ENCODE measurements around the gene PAK6.

The PAK6 gene

DNA sequence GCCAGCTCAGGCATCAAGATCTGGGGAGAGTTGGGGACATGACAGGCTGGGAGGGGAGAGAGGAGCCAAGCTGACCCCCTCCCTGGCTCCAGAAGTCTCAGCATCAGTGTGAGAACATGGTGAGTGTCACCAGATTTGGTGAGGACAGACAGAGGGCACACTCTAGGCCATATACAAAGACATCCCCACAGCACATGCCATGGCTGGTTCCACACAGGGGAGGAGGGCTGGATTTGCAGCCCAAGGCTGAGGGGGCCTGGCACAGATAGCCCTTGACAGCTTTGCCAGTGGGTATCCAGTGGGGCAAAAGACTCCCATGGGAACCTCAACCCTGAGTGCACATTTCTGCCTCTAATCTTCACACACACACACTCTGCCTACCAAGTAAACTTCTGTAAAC lies 54.1 kb downstream of the PAK6 start:
- DNase-seq (ENCODE audit: low read depth in 2 of 2), result no peak

DNA sequence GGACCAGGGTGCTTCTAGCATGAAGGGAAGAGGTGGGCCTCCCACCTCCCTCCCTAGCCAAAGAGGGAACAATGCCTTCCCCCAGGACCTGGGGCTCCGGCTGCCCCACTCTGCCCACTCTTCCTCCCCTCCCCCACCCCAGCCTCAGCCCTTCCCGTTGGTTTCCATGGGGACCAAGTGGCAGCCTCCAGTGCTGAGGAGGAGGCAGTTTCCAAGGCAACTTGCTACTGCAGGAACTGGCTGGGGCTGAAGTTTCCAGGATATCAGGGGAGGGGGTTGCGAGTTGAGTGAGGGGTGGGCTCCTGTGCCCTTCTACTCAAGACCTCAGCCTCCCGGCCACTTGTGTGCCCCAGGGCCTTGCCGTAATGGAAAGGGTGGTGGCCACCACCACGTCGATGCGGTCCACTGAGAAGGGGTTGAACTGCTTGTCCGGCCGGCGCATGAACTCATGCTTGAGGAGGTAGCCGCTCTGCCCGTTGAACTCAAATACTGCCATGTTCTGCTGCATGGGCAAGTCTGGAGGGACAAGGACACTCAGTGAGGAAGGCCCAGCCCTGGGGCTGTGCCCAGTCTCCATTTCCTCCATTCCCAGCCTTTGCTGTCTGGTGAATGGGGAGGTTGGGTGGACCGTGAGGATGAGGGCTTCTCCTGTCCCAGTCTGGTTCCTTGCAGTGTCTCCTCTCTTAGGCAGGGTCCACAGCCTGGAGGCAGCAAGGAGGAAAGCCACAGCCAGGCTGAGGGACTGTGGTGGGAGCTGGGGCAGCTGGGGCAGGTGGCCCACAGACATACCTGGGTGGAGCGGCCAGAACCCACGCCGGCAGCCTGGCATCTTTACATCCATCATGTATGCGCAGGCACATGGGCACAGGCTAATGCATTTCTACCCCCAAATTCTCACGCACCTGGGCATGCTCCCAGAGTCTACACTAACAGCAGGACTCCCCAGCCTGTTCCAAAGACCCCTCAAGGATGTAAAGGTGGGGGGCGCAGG lies 55.3 kb downstream of the PAK6 start:
- DNase-seq (ENCODE audit: low read depth in 2 of 2), result no peak

DNA sequence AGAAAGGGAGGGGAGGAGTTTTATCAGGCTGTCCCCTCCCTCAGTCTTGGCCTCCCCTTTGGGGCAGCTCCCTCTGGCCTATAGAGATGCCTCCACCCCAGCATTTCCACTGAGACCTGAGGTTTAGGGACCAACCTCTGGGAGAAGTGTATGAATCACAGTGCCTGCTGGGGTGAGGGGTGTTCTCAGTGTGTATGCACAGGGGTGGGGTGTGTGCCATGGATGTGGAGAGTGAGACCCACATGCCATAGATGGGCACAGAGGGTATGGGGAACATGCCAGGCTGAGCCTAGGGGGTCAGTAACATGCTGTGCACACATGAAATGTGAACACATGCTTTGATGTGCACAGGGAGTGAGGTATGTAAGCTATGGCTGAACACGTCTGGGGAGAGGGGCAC lies 56.4 kb downstream of the PAK6 start:
- DNase-seq (ENCODE audit: low read depth in 2 of 2), result no peak

DNA sequence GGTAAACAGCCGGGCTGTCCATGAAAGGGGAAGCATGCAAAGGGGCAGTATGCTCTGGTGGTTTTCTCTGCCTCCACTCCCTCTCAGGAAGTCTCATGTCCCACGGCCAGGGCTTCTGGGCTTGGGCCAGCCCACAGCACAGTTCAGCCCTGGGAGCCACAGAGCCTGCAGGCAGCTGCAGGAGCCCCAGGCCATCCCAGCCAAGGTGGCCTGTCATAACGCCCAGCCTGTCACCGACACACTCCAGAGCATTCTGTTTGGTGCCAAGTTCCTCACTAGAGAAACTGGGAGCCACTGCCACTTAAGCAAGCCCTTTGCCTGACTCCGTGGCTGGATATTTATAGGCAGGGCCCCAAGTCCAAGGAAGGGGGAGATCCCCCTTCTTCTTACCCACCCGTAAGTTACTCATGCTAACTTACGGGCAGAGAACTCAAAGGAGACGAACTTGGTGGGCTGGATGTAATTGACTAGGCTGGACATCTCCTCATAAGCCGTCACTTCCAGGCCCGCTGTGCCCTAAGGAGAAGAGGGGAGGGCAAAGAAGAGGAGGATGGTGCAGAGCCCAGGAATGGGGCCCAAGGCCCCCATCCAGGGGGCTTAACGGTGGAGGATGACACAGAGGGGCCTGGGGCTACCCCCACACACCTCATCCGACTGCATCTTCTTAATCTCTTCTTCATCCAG lies 57.2 kb downstream of the PAK6 start:
- no peak for DNase-seq (ENCODE audit: low read depth in 2 of 2)

DNA sequence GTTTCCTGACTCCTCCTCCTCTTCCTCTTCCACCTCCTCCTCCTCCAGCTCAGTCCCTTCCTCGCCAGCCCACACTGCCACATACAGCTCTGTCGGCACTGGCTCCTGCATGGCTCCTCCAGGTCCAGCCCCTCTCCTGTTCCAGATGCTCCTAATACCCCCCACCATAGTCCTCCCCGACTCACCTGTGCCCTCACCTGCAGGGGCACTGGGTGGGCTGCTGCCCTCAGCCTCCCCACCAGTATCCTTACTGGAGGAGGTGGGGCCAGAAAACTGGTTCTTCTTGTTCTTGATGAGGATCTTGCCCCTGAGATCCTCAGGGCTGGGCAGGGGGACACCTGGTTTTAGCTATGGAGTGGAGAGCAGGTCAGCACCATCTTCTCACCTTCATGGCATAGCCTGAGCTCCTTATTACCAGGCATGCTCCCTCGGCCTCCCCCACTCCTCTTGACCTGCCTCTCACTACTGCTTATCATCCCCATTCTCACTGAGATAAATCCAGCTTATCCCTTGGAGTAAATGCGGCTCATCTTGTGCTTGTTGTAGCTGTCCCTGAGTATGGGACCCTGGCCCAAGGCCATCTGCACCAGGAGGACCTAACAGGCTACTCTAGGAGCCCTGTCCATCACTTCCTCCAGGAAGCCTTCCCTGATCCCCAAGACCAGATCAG lies 57.8 kb downstream of the PAK6 start:
- DNase-seq (ENCODE audit: low read depth in 2 of 2), result no peak

DNA sequence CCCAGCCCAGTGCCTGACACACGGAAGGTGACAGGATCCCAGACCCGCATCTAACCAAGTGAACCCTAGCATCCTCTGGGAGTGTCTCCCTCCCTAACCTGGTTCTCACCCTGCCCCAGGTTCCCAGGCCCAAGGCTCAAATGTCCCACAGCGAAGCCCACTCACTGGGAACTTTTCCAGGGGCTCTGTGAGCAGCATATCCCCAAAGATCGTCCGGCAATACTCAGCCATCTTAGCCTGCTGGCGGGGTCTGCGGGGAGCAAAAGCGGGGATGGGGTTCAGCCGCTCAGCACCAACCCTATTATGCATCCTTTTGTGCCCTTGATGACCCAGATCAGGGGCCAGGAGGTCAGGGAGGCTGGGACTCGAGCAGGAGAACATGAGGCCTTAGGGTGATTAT lies 58.5 kb downstream of the PAK6 start:
- DNase-seq (ENCODE audit: low read depth in 2 of 2), result no peak

DNA sequence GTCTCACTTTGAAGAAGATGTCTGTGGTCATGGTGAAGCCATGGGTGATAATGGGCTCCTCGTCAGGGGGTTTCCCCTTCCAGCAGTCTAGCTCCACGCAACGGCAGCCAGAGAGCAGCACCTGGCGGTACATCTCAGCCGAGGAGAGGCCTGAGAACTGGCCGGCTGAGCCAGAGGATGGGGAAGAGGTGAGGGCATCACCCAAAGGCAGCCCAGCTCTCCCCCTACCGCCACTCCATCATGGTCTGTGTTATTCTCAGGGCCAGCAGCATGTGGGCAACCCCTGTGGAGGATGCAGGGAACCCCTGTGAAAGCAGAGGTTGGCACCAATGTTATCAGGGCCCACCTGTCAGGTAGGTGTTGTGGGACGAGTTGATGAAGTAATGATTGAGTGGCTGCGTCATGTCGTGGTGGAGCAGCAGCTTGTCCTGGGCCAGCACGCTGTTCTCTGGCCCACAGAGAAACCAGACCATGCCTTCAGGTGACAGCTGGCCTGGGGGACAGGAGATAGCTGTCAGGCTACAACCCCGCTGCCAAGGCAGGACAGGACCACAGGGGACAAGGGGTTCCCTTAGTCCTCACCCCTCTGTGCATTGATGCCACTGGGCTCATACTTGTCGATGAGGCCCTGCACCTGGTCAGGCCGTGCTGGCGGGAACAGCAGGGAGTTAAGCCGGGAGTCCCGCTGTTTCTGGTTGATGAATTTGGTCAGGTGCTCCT lies 59.5 kb downstream of the PAK6 start:
- no peak for DNase-seq (ENCODE audit: low read depth in 2 of 2)

DNA sequence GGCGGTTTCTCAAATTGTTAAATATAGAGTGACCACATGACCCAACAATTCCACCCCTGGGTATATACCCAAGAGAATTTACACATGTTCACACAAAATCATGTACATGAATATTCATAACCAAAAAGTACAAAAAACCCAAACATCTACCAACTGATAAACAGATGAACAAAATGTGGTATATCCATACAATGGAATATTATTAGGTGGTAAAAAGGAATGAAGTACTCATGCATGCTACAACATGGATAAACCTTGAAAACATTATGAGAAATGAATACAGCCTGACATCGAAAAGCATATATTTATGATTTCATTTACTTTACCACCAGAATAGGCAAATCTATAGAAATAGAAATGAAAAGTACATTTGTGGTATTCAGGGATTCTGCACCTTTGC lies 61.5 kb downstream of the PAK6 start:
- DNase-seq (ENCODE audit: low read depth in 2 of 2), result no peak

DNA sequence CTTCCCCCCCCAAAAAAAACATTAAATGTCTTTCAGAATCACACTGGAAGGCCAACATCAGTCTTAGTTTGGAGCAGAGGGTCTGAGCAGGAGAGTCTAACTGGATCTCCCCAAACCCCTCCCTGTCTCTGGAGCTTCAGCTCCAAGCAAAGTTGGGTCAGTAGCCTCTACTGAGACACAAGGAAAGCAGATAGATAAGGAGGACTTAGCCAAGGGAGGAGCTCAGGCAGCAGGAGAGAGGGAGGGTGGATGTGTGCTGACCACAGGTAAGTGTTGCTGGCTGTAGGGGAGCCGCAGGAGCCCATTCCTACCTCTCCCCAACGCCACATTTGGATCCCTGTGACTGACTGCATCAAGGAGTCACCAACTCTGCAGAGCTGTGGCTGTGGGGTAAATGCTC lies 61.9 kb downstream of the PAK6 start:
- no peak for DNase-seq (ENCODE audit: low read depth in 2 of 2)

DNA sequence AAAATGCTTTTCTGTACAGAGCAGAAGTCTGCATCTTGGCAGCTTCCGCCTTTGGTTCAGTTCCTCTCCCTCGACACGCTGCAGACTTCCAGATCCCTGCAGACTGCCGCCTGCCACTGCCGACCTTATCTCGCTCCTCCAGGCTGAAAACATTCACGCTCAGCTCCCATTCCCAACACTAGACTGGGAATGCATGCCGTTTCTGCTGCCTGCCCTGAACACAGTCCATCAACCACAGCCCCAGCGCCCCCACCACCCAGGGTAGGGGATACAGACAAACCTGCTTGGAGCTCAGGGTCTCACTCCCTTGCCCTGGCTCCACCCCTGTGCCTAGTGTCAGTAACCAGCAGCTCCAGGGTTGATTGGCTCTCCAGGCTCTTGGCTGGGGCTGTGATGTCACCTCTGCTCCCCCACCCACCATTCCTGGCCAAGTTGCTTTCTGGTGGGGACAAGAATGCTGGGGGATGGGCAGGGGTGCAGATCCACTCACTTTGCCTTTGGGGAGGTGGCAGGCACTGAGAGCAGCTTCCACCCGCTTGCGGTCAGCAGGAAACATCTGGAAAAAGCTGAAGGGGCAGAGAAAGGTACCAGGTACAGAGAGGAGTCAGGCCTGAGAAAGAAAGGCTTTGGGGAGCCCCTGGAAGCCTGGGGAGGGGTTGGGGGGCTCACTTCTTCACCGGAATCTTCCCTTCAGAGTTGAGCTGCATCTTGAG lies 62.8 kb downstream of the PAK6 start:
- no peak for DNase-seq (ENCODE audit: low read depth in 2 of 2)

DNA sequence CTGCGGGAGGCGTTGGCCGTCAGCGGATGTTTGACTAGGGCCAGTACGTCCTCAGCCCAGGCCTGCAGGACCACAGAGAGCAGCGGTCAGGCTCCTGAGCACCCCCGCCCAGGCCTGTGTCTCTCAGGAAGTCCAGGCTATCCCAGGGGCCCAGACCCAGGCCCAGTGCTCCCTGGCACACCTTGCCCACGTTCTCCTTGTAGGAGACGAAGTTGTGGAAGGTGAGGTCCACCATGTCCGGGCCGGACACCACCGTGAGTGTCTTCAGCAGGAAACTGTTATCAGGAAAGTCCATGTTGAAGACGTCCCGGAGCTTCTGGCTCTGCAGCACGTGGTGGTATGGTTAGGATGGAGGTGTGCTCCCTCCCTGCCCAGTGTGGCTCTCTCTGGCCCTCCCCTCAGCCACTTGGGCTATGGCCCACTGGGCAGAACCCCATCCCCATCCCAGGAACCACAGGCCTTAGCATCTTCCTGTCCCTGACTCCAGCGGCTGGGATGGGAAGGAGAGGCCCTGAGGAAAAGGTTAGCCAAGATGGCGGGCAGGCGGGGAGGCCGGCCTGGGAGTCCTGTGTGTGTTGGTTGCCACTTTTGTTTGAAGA lies 63.5 kb downstream of the PAK6 start:
- no peak for DNase-seq (ENCODE audit: low read depth in 2 of 2)

DNA sequence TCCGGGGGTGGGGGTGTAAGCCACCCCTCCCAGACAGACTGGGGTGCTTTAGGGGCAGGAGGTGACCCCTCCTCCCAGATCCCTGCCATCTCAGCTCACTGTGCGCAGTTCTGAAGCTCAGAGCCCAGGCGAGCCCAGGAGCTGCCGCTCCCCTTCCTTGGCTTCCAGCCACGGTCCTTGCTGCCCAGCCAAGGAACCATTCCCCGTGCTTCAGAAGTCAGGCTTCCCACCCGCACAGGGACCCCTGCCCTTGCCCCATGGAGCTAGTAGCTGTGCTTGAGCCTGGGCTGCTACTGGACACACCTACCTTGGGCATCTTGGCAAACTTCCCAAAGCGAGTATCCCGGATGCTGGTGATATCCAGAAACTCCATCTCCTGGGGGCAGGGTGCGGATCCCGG lies 64.1 kb downstream of the PAK6 start:
- no peak for DNase-seq (ENCODE audit: low read depth in 2 of 2)

DNA sequence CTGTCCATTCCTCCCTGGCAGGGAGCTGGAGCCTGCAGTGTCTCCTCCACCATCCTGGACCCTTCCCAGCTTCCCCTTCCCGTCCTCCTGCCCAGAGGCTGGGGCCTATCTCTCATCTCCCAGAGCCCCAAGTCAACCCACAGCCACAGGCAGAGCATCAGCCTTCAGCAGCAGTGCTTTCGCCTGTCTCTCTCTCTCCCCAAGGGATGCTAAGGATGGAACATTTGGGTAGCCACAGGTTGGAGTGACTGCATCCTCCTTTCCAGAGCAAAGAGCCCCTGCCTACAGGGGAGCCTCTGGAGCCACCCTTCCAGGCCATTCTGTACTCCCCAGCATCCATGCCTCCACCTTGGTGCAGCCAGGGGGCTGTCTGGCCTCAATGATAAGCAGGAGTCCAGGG lies 64.7 kb downstream of the PAK6 start:
- DNase-seq (ENCODE audit: low read depth in 2 of 2), result no peak

DNA sequence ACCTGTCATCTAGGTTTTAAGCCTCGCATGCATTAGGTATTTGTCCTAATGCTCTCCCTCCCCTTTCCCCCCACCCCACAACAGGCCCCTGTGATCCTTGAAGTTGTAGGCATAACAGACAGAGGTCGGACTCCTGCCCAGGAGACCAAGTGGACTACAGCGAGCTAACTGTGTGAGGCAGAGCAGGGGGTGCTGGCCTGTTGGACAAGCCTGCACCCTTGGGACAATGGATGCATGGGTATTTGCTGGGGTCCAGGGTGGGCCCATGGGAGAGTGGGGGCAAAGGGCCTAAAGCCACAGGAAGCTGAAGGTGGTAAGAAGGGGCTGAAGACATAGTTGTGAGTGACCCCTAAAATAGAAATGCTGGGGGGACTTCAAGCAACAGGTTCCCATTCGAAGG lies 66.4 kb downstream of the PAK6 start:
- no peak for DNase-seq (ENCODE audit: low read depth in 2 of 2)

DNA sequence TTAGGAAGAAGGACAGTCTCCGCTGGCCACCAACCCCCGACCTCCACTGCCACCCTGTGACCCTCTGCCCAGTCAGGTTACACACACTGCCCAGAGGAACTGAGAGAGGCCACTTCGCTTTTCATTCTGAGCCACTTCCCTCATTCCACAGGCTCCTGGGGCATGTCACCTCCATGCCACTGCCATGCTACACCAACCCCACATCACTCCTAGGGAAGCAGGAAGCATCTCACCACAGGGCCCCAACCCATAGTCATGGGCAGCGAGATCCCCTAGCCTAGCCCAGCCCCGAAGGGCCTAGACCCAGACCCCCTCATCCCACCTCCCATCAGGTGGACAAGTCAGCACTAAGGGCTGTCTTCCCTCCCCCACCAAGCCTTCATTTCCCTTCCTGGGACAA lies 67.5 kb downstream of the PAK6 start:
- no peak for DNase-seq (ENCODE audit: low read depth in 2 of 2)

DNA sequence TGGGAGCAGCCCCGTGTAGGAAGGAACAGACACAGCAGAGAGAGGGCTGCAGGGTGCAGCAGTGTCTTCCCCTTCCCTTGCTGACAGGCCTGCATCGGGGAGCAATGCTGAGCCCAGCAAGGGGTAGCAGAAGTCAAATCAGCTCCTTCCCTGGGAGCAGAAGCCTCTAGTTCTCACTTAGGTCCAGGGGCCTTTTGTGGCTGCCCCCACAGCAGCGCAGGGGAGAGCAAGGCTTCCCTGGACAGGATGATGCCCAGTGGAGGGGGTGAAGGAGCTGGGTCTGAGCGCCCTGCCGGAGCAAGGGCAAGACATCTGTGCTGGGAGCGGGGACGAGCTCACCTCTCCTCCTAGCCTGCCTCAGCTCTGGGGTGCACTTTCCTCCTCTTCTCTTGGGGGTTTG lies 68.0 kb downstream of the PAK6 start:
- no peak for DNase-seq (ENCODE audit: low read depth in 2 of 2)

DNA sequence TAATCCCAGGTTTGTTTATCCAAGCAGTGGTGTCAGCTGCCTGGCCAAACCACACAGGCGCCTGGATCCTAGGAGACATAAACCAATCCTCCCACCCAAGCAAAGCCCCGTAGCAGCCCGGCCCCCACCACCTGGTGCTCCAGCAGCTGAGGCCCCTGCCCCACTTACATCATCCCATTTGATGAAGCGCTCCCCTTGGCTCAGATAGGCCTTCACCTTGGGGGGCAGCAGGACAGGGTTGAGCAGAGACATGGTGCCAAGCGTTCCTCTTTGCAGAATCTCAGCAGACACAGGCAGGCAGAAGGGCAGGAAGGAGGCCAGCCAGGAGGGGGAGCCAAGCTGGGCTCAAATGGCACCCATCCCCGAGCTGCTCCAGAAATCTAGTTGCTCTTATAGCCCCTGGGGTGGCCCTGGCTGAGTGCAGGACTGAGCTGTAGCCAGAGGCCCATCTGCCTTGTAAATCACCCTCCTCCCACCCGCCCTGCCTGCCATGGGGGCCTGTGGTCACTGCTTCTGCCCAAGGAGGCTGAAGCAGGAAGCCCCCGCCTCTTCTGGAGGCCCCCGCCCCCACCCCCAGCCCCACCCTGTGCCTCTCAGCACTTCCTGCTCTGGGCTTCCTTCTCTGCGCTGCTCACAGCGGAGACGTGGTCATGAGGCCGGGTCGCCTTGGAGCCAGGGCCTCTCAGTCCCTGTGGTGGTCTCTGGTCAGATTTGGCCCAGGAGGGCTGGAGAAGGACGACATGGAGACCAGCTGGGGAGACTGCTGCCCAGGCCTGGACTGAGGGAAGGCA lies 68.8 kb downstream of the PAK6 start, which contains the start of gene PLCB2:
Gene PLCB2 (minus strand): TSS at position 515 of the 791 bp plus-strand sequence. CDS start 263 bp downstream, at position 252.
- no peak for DNase-seq (ENCODE audit: low read depth in 2 of 2)

DNA sequence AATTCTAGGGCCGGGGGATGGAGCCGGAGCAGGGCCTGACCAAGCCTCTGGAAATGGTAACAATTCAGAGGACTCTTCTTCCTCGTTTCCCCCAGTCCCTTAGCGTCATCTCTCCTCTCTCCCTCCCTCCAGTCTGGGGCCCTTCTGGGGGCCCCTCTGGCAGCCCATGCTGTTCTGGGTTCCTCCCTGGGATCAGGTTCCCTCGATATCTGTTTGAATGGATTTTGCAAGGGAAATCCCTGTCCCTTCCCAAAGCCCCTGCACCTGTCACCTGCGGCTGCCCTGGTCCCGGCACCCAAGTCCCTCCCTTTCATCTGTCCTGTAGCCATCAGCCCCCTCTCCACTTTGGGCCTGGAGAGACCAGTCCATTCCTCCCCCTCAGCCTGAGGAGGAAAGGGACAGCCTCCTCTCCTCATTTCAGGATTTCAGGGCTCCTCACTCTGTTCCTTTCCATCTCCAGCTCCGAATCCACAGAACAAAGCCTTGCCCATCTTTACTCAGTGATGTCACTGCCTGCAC lies 70.5 kb downstream of the PAK6 start:
- no peak for DNase-seq (ENCODE audit: low read depth in 2 of 2)
